ENCODE data around the gene CTNND1. TPM values are rescaled to one million over a fixed set of nuclear protein-coding genes. Genes with fewer than 3 reads are reported as not detected.
"Not testable (repeated sequence)": the region's sequence is repeated elsewhere in the genome, so short reads cannot be mapped to it uniquely, and the experiment has no call there.

Gene CTNND1
- polyA plus RNA-seq, 1 experiment: 191 TPM

- POLR2A ChIA-PET: no interaction called here
Observed at GRCh38 chr11:57834852-57835251, 73.2 kb downstream of the CTNND1 start.

GRCh38 chr11:57838609-57839008, 77.0 kb downstream of the CTNND1 start:
- CTCF ChIA-PET; POLR2A ChIA-PET; H3K27ac ChIP-seq (ENCODE audit: low read depth, low read length); H3K27me3 ChIP-seq (ENCODE audit: control insufficient read depth, insufficient read depth, low read length); DNase-seq (ENCODE audit: low read depth, low spot score); H3K9me3 ChIP-seq (ENCODE audit: control insufficient read depth, insufficient read depth, low read length); H3K4me3 ChIP-seq (ENCODE audit: low read depth, low read length): not testable (repeated sequence)

More at GRCh38 chr11:57834852-57835251, 73.2 kb downstream of the CTNND1 start:
- Histone ChIP-seq H3K9me3 (ENCODE audit: control insufficient read depth, insufficient read depth, low read length) (no peaks in the 10 kb centered on the region), H3K27ac (ENCODE audit: low read depth, low read length) (no peak overlapping the region), H3K4me3 (ENCODE audit: low read depth, low read length) (no peak overlapping the region), H3K27me3 (ENCODE audit: control insufficient read depth, insufficient read depth, low read length) (no peaks in the 10 kb centered on the region)
- CTCF ChIA-PET: interaction anchor here (1.1 kb wide), 1 partner anchor 689 kb away, joined by 4 read pairs; no protein-coding TSS in a partner anchor
- no peak for TF ChIP-seq CTCF (IDR thresholded peaks at IDR 0.05; ENCODE audit: low read depth, low read length)
- DNase-seq (ENCODE audit: low read depth, low spot score): no peak

GRCh38 chr11:57842873-57843272, 81.3 kb downstream of the CTNND1 start:
- no peak for DNase-seq (ENCODE audit: low read depth, low spot score)
- Histone ChIP-seq H3K27me3 (ENCODE audit: control insufficient read depth, insufficient read depth, low read length) (no peaks in the 10 kb centered on the region), H3K9me3 (ENCODE audit: control insufficient read depth, insufficient read depth, low read length) (no peaks in the 10 kb centered on the region), H3K4me3 (ENCODE audit: low read depth, low read length) (no peak overlapping the region), H3K27ac (ENCODE audit: low read depth, low read length) (no peak overlapping the region)
- CTCF ChIA-PET: no interaction called here
- POLR2A ChIA-PET: no interaction called here
- no peak for TF ChIP-seq CTCF (IDR thresholded peaks at IDR 0.05; ENCODE audit: low read depth, low read length)

- ChIA-PET CTCF (no interaction called here), POLR2A (no interaction called here)
- Histone ChIP-seq H3K9me3 (ENCODE audit: control insufficient read depth, insufficient read depth, low read length) (no peaks in the 10 kb centered on the region), H3K4me3 (ENCODE audit: low read depth, low read length) (no peak overlapping the region), H3K27me3 (ENCODE audit: control insufficient read depth, insufficient read depth, low read length) (no peaks in the 10 kb centered on the region), H3K27ac (ENCODE audit: low read depth, low read length) (no peak overlapping the region)
- no peak for TF ChIP-seq CTCF (IDR thresholded peaks at IDR 0.05; ENCODE audit: low read depth, low read length)
- no peak for DNase-seq (ENCODE audit: low read depth, low spot score)
Observed at GRCh38 chr11:57867966-57868365, 106.4 kb downstream of the CTNND1 start.

- DNase-seq (ENCODE audit: low read depth, low spot score): no peak
- POLR2A ChIA-PET: no interaction called here
- CTCF ChIA-PET: no interaction called here
- Histone ChIP-seq H3K27ac (ENCODE audit: low read depth, low read length) (no peak overlapping the region), H3K27me3 (ENCODE audit: control insufficient read depth, insufficient read depth, low read length) (no peaks in the 10 kb centered on the region), H3K4me3 (ENCODE audit: low read depth, low read length) (no peak overlapping the region), H3K9me3 (ENCODE audit: control insufficient read depth, insufficient read depth, low read length) (no peaks in the 10 kb centered on the region)
- no peak for TF ChIP-seq CTCF (IDR thresholded peaks at IDR 0.05; ENCODE audit: low read depth, low read length)
Observed at GRCh38 chr11:57868491-57868890, 106.9 kb downstream of the CTNND1 start.

Small RNA genes within 50 kb of the gene (small RNA-seq; reads per million reads assigned to genes)
- gene AP001931.1 (ENCODE audit: insufficient read length, low read depth): not detected
- gene TMX2-CTNND1 (ENCODE audit: insufficient read length, low read depth): not detected

Other genes with a start within 250 kb of the CTNND1 start
- gene SLC43A1, start 246.1 kb upstream of the CTNND1 start, polyA plus RNA-seq (2011; rRNA removed): 14.6 and 17.5 TPM in 2 replicates
- gene TIMM10, start 231.0 kb upstream of the CTNND1 start, polyA plus RNA-seq (2011; rRNA removed): 76.6 and 82.8 TPM in 2 replicates
- gene SMTNL1, start 224.2 kb upstream of the CTNND1 start, polyA plus RNA-seq (2011; rRNA removed): not detected in 2 replicates
- 63.8 and 76.8 TPM in 2 replicates for gene UBE2L6, start 194.1 kb upstream of the CTNND1 start, polyA plus RNA-seq (2011; rRNA removed)
- 15.2 and 21.1 TPM in 2 replicates for gene SERPING1, start 164.1 kb upstream of the CTNND1 start, polyA plus RNA-seq (2011; rRNA removed)
- gene YPEL4, start 111.9 kb upstream of the CTNND1 start, polyA plus RNA-seq (2011; rRNA removed): 0.83 and 1.1 TPM in 2 replicates
- 17.7 and 18.0 TPM in 2 replicates for gene CLP1, start 104.0 kb upstream of the CTNND1 start, polyA plus RNA-seq (2011; rRNA removed)
- gene ZDHHC5, start 93.7 kb upstream of the CTNND1 start, polyA plus RNA-seq (2011; rRNA removed): 56.7 and 64.3 TPM in 2 replicates
- gene MED19, start 49.6 kb upstream of the CTNND1 start, polyA plus RNA-seq (2011; rRNA removed): 27.5 and 28.8 TPM in 2 replicates
- gene TMX2, start 49.2 kb upstream of the CTNND1 start, polyA plus RNA-seq (2011; rRNA removed): 84.7 and 91.7 TPM in 2 replicates
- gene SELENOH, start 20.3 kb upstream of the CTNND1 start, polyA plus RNA-seq (2011; rRNA removed): 94.8 and 104 TPM in 2 replicates
- gene BTBD18, start 10.0 kb upstream of the CTNND1 start, polyA plus RNA-seq (2011; rRNA removed): not detected in 2 replicates